Loucy (cell line): ENCODE measurements around the gene MS4A14.
"Not testable (repeated sequence)": the region's sequence is repeated elsewhere in the genome, so short reads cannot be mapped to it uniquely, and the experiment has no call there.

Experiments
- H2AFZ ChIP-seq: fragments of 200-600 bp; sonication (generic); 2 replicates; pipeline ENCODE4 v1.6.0; 2016; ENCODE audit warnings: antibody characterized with exemption, mild to moderate bottlenecking, low read length, moderate library complexity
- H3F3A ChIP-seq: fragments of 200-600 bp; 2 replicates; pipeline ENCODE4 v1.6.0; 2016; ENCODE audit warnings: antibody characterized with exemption, low read depth, mild to moderate bottlenecking
- H3K27me3 ChIP-seq: fragments of 200-600 bp; sonication (generic); 2 replicates; pipeline ENCODE4 v1.6.1; 2014; ENCODE audit warnings: low read length, mild to moderate bottlenecking; ENCODE audit not compliant: insufficient read depth, poor library complexity, severe bottlenecking
- H3K36me3 ChIP-seq: fragments of 200-600 bp; sonication (generic); 2 replicates; pipeline ENCODE4 v1.6.1; 2016; ENCODE audit warnings: low read length; ENCODE audit not compliant: insufficient read depth
- H3K4me1 ChIP-seq: fragments of 200-600 bp; sonication (generic); 2 replicates; pipeline ENCODE4 v1.5.1; 2014; ENCODE audit warnings: low read length, mild to moderate bottlenecking; ENCODE audit not compliant: insufficient read depth, poor library complexity, severe bottlenecking
- H3K4me2 ChIP-seq: fragments of 200-600 bp; sonication (generic); 2 replicates; pipeline ENCODE4 v1.6.0; 2014; ENCODE audit warnings: antibody characterized with exemption, low read length, low read depth, mild to moderate bottlenecking; ENCODE audit not compliant: poor library complexity, severe bottlenecking
- H3K4me3 ChIP-seq: fragments of 200-600 bp; sonication (generic); 2 replicates; pipeline ENCODE4 v1.5.1; 2014; ENCODE audit warnings: low read length, mild to moderate bottlenecking, mixed read lengths; ENCODE audit not compliant: poor library complexity, severe bottlenecking
- H3K79me2 ChIP-seq: fragments of 200-600 bp; sonication (generic); 2 replicates; pipeline ENCODE4 v1.6.1; 2014; ENCODE audit warnings: low read length; ENCODE audit not compliant: insufficient read depth
- H3K9ac ChIP-seq: fragments of 200-600 bp; sonication (generic); 2 replicates; pipeline ENCODE4 v1.6.0; 2014; ENCODE audit warnings: mild to moderate bottlenecking, low read depth, low read length, moderate library complexity; ENCODE audit not compliant: poor library complexity, severe bottlenecking
- H3K9me2 ChIP-seq: fragments of 200-600 bp; sonication (generic); replicated peaks from 2 replicates; pipeline ENCODE4 v1.6.1; 2016; ENCODE audit warnings: low read depth, low read length, mixed read lengths
- H3K9me3 ChIP-seq: fragments of 200-600 bp; sonication (generic); 2 replicates; pipeline ENCODE4 v1.6.1; 2014; ENCODE audit warnings: mild to moderate bottlenecking, antibody characterized with exemption, low read length, low read depth; ENCODE audit not compliant: insufficient read depth
- H4K20me1 ChIP-seq: fragments of 200-600 bp; sonication (generic); 2 replicates; pipeline ENCODE4 v1.6.0; 2014; ENCODE audit warnings: antibody characterized with exemption, low read length, mild to moderate bottlenecking; ENCODE audit not compliant: insufficient read depth, poor library complexity, severe bottlenecking
- EZH2phosphoT487 ChIP-seq: fragments of 200-600 bp; IDR thresholded peaks from 2 replicates; pipeline ENCODE4 v1.6.1; 2018; ENCODE audit warnings: antibody characterized with exemption, mild to moderate bottlenecking, moderate library complexity, borderline replicate concordance
- TF ChIP-seq, protein P1 (sequence below): fragments of 200-600 bp; sonication (generic); conservative IDR thresholded peaks from 2 replicates; pipeline ENCODE4 v1.5.1; 2014; ENCODE audit warnings: mild to moderate bottlenecking, antibody characterized with exemption, low read length

Gene MS4A14

DNA sequence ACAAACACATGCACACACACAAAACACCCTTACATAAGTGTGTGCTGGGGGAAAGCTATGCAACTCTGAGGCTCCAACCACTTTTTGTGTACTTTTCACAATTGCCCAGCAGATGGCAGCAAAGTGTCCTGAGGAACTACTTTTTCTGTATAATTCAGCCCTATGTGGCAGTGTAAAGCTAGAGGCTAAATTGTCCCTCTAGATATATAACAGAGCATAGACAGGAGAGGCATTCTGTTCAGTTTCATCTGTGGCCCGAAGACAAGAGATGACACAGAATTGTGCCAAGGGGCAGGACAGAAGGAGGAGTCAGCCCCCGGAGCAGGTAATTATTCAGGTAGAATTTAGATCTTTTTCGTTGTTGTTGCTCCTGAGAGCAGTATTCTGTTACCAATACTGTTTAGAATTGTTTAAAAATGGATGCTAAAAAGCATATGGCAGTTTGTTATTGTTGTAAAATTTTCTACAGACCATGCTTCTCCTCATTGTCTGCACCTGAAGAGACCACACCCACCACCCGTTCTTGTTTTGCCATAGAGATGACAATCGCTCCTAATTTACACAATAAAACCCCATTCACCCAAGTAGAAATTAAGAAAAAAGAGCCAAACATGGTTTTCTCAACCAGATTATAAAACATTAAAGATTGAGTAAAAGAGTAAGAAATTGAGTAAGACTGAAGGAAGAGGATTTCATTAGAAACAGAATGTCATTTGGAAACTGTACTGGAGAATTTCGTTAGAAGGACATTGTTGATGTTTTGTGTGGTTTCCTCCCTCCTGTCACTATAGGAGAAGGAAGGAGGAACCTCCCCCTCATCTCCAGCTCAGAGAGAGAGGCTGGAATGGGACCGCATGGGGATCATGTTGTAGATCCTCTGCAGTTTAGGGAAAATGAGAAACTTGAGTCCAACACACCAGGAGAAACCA lies 32.5 kb upstream of the MS4A14 start:
- no peaks in the 10 kb centered on the region for H3K36me3 ChIP-seq
- H3K9me2 ChIP-seq: no peaks in the 10 kb centered on the region
- H4K20me1 ChIP-seq: no peaks in the 10 kb centered on the region
- H3K9ac ChIP-seq: no peak overlapping the region
- no peaks in the 10 kb centered on the region for H3K27me3 ChIP-seq
- no peaks in the 10 kb centered on the region for H3K79me2 ChIP-seq
- no peak overlapping the region for H3K4me2 ChIP-seq
- TF ChIP-seq, protein P1, sequence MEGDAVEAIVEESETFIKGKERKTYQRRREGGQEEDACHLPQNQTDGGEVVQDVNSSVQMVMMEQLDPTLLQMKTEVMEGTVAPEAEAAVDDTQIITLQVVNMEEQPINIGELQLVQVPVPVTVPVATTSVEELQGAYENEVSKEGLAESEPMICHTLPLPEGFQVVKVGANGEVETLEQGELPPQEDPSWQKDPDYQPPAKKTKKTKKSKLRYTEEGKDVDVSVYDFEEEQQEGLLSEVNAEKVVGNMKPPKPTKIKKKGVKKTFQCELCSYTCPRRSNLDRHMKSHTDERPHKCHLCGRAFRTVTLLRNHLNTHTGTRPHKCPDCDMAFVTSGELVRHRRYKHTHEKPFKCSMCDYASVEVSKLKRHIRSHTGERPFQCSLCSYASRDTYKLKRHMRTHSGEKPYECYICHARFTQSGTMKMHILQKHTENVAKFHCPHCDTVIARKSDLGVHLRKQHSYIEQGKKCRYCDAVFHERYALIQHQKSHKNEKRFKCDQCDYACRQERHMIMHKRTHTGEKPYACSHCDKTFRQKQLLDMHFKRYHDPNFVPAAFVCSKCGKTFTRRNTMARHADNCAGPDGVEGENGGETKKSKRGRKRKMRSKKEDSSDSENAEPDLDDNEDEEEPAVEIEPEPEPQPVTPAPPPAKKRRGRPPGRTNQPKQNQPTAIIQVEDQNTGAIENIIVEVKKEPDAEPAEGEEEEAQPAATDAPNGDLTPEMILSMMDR: peak; percentile 84
- no peak for TF ChIP-seq EZH2phosphoT487
- peaks cover 3% of the 10 kb centered on the region for H3K4me1 ChIP-seq
- H2AFZ ChIP-seq: peak overlapping the region; percentile 50; the same call in 1 of the 2 replicates
- H3F3A ChIP-seq: no peaks in the 10 kb centered on the region
- H3K4me3 ChIP-seq: no peak overlapping the region
- H3K9me3 ChIP-seq: peaks cover 5% of the 10 kb centered on the region; the same call in 1 of the 2 replicates

DNA sequence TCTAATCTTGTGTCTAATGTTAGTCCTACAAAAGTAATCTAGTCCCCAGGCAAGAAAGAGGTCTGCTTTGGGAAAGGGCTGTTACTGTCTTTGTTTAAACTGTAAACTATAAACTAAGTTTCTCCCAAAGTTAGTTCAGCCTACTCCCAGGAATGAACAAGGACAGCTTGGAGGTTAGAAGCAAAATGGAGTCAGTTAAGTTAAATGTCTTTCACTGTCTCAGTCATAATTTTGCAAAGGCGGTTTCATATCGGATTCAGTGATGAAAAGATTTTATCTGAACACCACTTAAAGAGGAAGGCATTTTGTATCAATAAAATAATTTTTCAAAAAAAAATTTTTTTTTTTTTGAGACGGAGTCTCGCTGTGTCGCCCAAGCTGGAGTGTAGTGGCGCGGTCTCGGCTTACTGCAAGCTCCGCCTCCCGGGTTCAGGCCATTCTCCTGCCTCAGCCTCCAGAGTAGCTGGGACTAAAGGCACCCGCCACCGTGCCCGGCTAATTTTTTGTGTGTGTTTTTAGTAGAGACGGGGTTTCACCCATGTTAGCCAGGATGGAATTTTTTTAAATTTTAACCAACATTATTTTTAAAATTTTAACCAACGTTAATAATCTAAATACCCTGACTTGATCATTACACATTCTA lies 29.9 kb upstream of the MS4A14 start:
- not testable (repeated sequence) for H3K9ac ChIP-seq, H2AFZ ChIP-seq, H3F3A ChIP-seq, H3K79me2 ChIP-seq, H3K9me3 ChIP-seq, H3K9me2 ChIP-seq, H3K36me3 ChIP-seq, H4K20me1 ChIP-seq, H3K4me1 ChIP-seq, H3K4me3 ChIP-seq, H3K27me3 ChIP-seq, H3K4me2 ChIP-seq

DNA sequence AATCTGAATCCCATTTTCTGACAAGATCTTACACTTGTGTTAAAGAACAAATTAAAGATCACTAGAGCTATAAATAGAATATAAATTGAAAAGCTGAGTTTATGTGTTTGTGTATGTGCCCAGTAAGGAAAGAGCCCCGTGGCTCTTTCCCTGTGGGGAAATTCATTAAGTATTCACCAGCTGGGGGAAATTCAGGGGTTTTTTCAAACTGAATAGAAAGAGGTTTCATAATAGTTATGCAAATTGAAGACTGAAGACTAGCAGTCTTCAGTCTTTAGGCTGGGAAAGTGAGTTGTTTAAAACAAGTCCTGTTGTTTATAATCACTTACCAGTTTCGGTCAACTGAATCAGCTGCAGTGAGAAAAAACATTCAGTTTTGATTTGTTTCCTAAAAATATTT lies 29.2 kb upstream of the MS4A14 start:
- H2AFZ ChIP-seq: no peak overlapping the region
- no peak overlapping the region for H3K4me2 ChIP-seq
- no peak overlapping the region for H3K9ac ChIP-seq

More for the DNA sequence above, 29.2 kb upstream of the MS4A14 start:
- H4K20me1 ChIP-seq: no peaks in the 10 kb centered on the region
- H3K9me3 ChIP-seq: no peaks in the 10 kb centered on the region
- no peaks in the 10 kb centered on the region for H3K79me2 ChIP-seq
- no peak overlapping the region for H3K4me3 ChIP-seq
- no peaks in the 10 kb centered on the region for H3F3A ChIP-seq
- H3K9me2 ChIP-seq: no peaks in the 10 kb centered on the region
- no peaks in the 10 kb centered on the region for H3K36me3 ChIP-seq
- no peaks in the 10 kb centered on the region for H3K27me3 ChIP-seq
- TF ChIP-seq EZH2phosphoT487: no peak
- TF ChIP-seq, protein P1: no peak
- peaks cover 14% of the 10 kb centered on the region for H3K4me1 ChIP-seq
